ENCODE measurements around the gene GRK4.

The GRK4 gene

GRCh38 chr4:2935762-2936743, 27.3 kb upstream of the GRK4 start (continued):
- TF ChIP-seq ZNF26 (tag by site-specific recombination; IDR thresholded peaks at IDR 0.05) (no peak), ZNF560 (tag by site-specific recombination; IDR thresholded peaks at IDR 0.05; ENCODE audit: borderline replicate concordance) (no peak), ZFP69B (tag by site-specific recombination; IDR thresholded peaks at IDR 0.05) (no peak)

GRCh38 chr4:2936773-2937145, 26.6 kb upstream of the GRK4 start:
- H3K36me3 ChIP-seq (ENCODE audit: control insufficient read depth in 2 of 2, insufficient read depth in 1 of 2, low read length in 2 of 2) = peaks cover 6 to 71% of the 10 kb centered on the region in 2 experiments; a peak in 2 of 3 replicates
- TF ChIP-seq ZEB2 (tag by site-specific recombination; IDR thresholded peaks at IDR 0.05) (peak; percentile 40; the same call in 1 of the 2 replicates), ZNF664 (tag by site-specific recombination; IDR thresholded peaks at IDR 0.05) (no peak), ZNF366 (tag by site-specific recombination; conservative IDR thresholded peaks at IDR 0.05) (no peak), ZNF449 (tag by site-specific recombination; IDR thresholded peaks at IDR 0.05) (peak; percentile 97), ZFP37 (tag by site-specific recombination; IDR thresholded peaks at IDR 0.05) (peak; percentile 19; the same call in 1 of the 2 replicates)
- no peaks in the 10 kb centered on the region for H3K9me3 ChIP-seq (ENCODE audit: control insufficient read depth, insufficient read depth, low read depth, low read length)
- no peak overlapping the region for H3K27ac ChIP-seq (ENCODE audit: extremely low read depth, low read depth, low read length)
- ChIA-PET CTCF (interaction anchor here (0.6 to 1.6 kb wide), 3 partner anchors 12 to 107 kb away, joined by 3 read pairs; no protein-coding TSS in a partner anchor), POLR2A (no interaction called here)
- H3K4me1 ChIP-seq (ENCODE audit: control insufficient read depth, insufficient read depth, low read length) = no peaks in the 10 kb centered on the region; the same call in 1 of the 2 replicates
- no peak overlapping the region for H3K4me3 ChIP-seq (ENCODE audit: low read depth, low read length)

GRCh38 chr4:2937146-2937857, 26.1 kb upstream of the GRK4 start:
- H3K27ac ChIP-seq (ENCODE audit: extremely low read depth, low read depth, low read length) = no peak overlapping the region
- H3K36me3 ChIP-seq (ENCODE audit: control insufficient read depth in 2 of 2, insufficient read depth in 1 of 2, low read length in 2 of 2) = peaks cover 6 to 71% of the 10 kb centered on the region in 2 experiments; a peak in 2 of 3 replicates
- ChIA-PET POLR2A (no interaction called here), CTCF (interaction anchor here (0.6 to 1.6 kb wide), 3 partner anchors 11 to 107 kb away, joined by 3 read pairs; no protein-coding TSS in a partner anchor)
- no peaks in the 10 kb centered on the region for H3K9me3 ChIP-seq (ENCODE audit: control insufficient read depth, insufficient read depth, low read depth, low read length)
- no peak overlapping the region for H3K4me3 ChIP-seq (ENCODE audit: low read depth, low read length)
- no peaks in the 10 kb centered on the region; the same call in 1 of the 2 replicates for H3K4me1 ChIP-seq (ENCODE audit: control insufficient read depth, insufficient read depth, low read length)
- peak; percentile 33; the same call in 1 of the 2 replicates for TF ChIP-seq ZNF76 (tag by site-specific recombination; IDR thresholded peaks at IDR 0.05; ENCODE audit: borderline replicate concordance, low read depth)
- TF ChIP-seq BCL11A (tag by site-specific recombination; IDR thresholded peaks at IDR 0.05; ENCODE audit: low read depth) = peak; percentile 16; the same call in 1 of the 2 replicates
- peak; percentile 42; the same call in 1 of the 2 replicates for TF ChIP-seq ZNF335 (tag by site-specific recombination; conservative IDR thresholded peaks at IDR 0.05)
- no peak for TF ChIP-seq ZNF266 (tag by site-specific recombination; IDR thresholded peaks at IDR 0.05; ENCODE audit: low read depth)
- no peak for TF ChIP-seq ZNF747 (tag by site-specific recombination; IDR thresholded peaks at IDR 0.05)
- TF ChIP-seq INSM2 (tag by site-specific recombination; IDR thresholded peaks at IDR 0.05) = no peak
- TF ChIP-seq ZBTB17 (tag by site-specific recombination; IDR thresholded peaks at IDR 0.05) = peak; percentile 17; the same call in 1 of the 2 replicates
- no peak for TF ChIP-seq ZNF792 (tag by site-specific recombination; IDR thresholded peaks at IDR 0.05)
- no peak for TF ChIP-seq ZBTB48 (tag by site-specific recombination; IDR thresholded peaks at IDR 0.05)
- no peak for TF ChIP-seq ZNF214 (tag by site-specific recombination; IDR thresholded peaks at IDR 0.05; ENCODE audit: borderline replicate concordance)
- no peak for TF ChIP-seq SALL2 (tag by site-specific recombination; IDR thresholded peaks at IDR 0.05; ENCODE audit: borderline replicate concordance)
- TF ChIP-seq SETDB1 (IDR thresholded peaks at IDR 0.05; ENCODE audit: insufficient read length, low read length) = no peak
- no peak for TF ChIP-seq ZNF37A (tag by site-specific recombination; IDR thresholded peaks at IDR 0.05)
- no peak for TF ChIP-seq ZNF280C (tag by site-specific recombination; IDR thresholded peaks at IDR 0.05)
- TF ChIP-seq OSR2 (tag by site-specific recombination; IDR thresholded peaks at IDR 0.05) = peak; percentile 46; the same call in 1 of the 2 replicates
- TF ChIP-seq ZFP37 (tag by site-specific recombination; IDR thresholded peaks at IDR 0.05) = no peak
- TF ChIP-seq IKZF3 (tag by site-specific recombination; IDR thresholded peaks at IDR 0.05) = no peak

Measured in HEK293 (cell line).